ENCODE measurements around the gene SCG5.

- TF ChIP-seq CTCF (conservative IDR thresholded peaks at IDR 0.05; ENCODE audit: low read depth, low read length) (no peak), EZH2 (IDR thresholded peaks at IDR 0.05; ENCODE audit: low read length, unreplicated experiment) (no peak)
Observed at GRCh38 chr15:32677238-32677750, 35.8 kb downstream of the SCG5 start.

All from PC-3 (cell line).